Erythroblast (primary cell): Measurements from ENCODE around the gene DICER1.

ENCODE experiments used
- GATA1 ChIP-seq: IDR thresholded peaks from 2 replicates; pipeline ENCODE4 v1.6.1; 2011; ENCODE audit warnings: low read depth, mild to moderate bottlenecking, control low read depth, low read length, moderate library complexity
- POLR2A ChIP-seq: IDR thresholded peaks from 2 replicates; pipeline ENCODE4 v1.6.1; 2011; ENCODE audit warnings: mild to moderate bottlenecking, low read length

DNA sequence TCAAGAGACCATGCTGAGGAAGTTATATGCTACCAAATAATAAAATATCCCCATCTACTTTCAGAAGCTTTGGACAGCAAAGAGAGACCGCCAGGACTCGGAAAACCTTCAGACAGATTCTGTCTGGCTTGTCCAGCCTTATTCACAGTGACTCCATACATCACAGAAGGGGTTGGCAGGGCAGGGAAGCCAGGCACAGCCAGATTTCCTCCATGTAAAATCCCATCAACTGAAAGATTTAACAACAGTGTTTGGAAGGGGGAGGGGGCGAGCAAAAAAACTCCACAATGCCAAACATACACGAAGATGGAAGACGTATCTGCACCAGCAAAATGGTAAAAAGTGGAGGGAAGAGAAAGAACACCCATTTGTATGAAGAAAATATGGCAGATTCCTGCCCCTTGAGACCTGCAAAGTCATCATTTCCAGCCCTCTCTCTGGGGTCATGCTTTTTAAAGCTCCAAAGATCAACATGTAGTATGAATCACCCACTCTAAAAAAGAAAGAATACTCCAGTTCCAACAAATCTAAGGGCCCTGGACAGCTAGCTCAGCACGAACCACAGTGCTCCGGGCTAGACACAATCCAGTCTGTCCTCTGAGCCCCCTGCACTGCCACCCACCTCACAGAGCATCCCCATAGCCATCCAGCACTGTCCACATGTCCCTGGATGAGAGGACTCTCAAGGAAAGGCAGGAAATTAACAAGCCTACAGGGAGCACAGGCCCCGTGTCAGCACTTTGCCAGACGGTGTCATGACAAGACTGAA is 116.4 kb downstream of the DICER1 start:
- no peak for TF ChIP-seq POLR2A
- TF ChIP-seq GATA1 = no peak
